M059J (cell line): ENCODE data around the gene SLC10A2. TPM values are rescaled to one million over a fixed set of nuclear protein-coding genes. Genes with fewer than 3 reads are reported as not detected.
A peak's percentile ranks its signal among the peaks of the same experiment; 100 is the strongest.
"Not testable (repeated sequence)": the region's sequence is repeated elsewhere in the genome, so short reads cannot be mapped to it uniquely, and the experiment has no call there.

Source experiments
- DNase-seq: peaks from one replicate; pipeline ENCODE4 v3.0.0-alpha.2; 2012; ENCODE audit warnings: low read depth
- total RNA-seq: library from RNA; depleted of rRNA; stranded (reverse); fragments of >200 nt; shearing (Covaris generic); gene quantifications from 2 replicates; pipeline ENCODE4 v1.2.3, GENCODE V29; 2014; rRNA removed

Gene SLC10A2, protein sequence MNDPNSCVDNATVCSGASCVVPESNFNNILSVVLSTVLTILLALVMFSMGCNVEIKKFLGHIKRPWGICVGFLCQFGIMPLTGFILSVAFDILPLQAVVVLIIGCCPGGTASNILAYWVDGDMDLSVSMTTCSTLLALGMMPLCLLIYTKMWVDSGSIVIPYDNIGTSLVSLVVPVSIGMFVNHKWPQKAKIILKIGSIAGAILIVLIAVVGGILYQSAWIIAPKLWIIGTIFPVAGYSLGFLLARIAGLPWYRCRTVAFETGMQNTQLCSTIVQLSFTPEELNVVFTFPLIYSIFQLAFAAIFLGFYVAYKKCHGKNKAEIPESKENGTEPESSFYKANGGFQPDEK
- total RNA-seq: not detected in 2 replicates

DNA sequence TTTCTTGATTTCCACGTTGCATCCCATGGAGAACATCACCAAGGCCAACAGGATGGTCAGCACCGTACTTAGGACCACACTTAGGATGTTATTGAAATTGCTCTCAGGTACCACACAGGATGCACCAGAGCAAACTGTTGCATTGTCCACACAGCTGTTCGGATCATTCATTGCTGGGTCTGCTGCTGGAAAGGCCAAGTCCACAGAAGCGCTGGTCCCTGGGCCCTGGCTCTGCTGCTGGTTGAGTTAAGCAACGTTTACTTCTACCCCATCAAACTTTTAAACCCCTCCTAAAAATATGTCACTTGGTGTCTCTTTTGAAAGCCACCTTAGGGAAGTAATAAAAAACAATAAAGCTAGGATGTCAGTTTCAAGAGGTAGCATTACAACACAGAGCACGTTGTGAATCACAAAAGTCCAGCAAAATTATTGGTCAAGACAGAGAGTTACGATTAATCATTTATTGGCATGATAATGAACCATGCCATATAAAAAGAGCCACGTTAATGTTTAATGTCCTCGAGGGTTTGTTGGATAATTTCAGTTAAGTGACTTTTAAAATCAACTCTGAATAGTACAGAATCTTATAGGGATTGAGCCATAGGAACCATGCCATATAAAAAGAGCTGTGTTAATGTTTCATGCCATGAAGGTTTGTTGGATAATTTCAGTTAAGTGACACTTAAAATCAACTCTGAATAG lies at the start of gene SLC10A2:
Gene SLC10A2 (minus strand): TSS at position 339 of the 702 bp plus-strand sequence. CDS start 168 bp downstream, at position 171.
- DNase-seq: no peak

DNA sequence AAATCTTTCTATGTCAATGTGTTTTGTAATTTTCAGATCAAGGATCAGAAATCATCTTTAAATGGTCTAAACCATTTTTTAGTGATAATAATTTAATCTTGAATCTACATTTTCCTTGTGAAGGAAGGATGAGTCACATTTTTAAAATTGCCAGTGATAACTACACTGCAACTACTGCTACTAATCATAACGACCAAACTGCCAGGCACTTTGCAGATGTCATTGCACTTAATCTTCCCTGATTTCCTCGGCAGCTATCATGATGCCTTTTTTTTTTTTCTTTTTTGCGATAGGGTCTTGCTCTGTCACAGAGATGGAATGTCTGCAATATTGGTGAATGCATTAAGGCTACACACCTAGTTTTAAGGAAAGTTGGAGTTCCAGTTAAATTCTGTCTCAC lies 41.4 kb upstream of the SLC10A2 start:
- no peak for DNase-seq

DNA sequence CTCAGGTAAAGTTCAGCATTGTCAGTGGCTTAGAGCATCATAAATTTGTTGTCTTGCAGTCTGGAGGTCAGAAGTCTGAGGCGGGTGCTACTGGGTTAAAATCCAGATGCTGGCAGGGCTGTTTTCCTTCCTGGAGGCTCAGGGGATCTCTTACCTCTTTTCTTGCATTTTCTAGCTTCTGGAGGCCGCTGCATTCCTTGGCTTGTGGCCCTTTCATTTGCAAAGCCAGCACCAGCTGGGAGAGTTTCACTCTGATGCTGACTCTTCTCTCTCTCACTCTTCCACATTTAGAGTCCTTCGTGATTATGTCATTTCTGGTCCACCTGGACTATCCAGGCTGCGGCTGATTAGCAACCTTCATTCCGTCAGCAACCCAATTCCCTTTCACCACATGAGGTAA lies 38.1 kb upstream of the SLC10A2 start:
- no peak for DNase-seq

DNA sequence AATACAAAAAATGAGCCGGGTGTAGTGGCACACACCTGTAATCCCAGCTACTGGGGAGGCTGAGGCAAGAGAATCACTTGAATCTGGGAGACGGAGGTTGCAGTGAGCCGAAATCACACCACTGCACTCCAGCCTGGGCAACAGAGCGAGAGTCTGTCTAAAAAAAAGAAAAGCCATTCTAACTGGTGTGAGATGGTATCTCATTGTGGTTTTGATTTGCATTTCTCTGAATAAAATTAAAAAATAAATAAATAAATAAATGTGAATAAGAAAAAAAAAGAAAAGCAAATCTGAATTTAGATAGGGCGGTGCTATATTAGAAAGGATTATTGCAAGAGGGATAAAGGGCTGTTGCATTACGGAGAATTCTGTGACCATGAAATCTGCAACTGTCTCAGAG lies 37.2 kb upstream of the SLC10A2 start:
- DNase-seq: peak; percentile 66

DNA sequence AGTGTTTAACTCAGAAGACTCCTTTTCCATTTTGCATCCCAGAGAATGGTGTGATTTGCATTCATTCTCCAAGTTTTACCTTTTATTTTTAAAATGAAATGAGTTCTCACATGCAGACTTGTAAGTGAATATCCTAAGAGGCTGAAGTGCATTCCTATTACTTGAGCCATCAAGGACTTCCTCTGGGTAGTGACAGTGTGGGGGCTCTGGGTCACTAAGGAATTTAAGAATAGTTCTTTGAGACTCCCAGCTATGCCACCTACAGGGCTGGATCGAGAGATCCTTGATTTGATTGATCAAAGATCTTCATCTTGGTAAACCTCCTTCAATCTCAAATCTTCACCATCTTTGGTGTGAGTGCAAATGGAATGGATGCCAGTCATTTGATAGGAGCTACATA lies 36.3 kb upstream of the SLC10A2 start:
- no peak for DNase-seq

DNA sequence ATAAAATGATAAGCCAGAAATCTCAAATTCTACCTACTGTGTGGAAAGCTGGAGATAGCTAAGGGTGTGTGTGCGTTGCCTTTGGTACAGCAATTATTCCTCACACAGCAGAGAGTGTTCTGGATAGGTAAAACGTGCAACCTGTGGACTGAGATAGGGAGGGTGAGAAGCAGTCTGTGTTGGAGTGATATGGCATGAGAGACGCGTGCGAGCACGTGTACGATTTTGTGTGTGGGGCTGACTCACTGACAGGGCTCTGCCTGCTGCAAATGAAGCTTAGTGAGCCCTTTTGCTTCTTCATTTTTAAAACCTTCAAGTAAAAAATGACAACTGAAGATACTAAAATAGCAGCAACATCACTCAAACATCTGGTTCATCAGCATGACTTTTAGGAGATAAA lies 35.7 kb upstream of the SLC10A2 start:
- no peak for DNase-seq

DNA sequence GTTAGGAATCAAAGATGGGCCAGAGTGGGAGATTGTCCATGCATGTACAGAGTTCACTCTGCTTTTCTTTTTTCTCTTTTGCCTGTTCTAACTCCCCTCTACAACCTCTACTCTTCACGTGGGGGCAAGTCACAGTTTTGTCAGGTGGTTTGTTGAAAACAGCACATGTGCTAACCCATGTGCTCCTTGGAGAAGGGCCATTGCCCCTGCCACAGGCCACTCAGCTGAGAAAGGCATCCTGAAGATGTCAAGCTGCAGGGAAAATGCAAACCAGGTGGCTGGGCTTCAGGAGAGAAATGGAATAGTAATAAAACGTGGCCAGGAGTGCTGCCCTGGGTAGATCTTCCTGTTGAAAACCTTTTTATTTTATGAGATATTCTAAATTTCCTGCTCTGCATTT lies 35.3 kb upstream of the SLC10A2 start:
- DNase-seq: no peak

DNA sequence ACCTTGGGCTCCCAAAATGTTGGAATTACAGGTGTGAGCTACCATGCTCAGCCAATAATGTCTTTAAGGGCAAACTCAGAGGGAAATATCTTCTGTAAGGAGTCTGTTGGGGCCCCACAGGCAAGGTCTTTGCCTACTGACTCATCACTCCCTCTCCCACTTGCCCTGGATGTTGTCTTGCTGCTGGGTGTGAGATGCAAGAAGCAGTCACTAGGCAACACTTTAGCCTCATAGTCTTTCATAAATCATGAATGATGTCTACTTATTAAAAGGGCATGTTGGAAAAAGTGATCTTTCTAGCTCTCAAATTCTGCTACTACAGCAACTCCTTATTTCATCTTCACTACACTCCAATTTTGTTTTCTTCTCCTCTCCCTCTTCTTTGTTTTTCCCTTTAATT lies 34.6 kb upstream of the SLC10A2 start:
- DNase-seq: no peak

DNA sequence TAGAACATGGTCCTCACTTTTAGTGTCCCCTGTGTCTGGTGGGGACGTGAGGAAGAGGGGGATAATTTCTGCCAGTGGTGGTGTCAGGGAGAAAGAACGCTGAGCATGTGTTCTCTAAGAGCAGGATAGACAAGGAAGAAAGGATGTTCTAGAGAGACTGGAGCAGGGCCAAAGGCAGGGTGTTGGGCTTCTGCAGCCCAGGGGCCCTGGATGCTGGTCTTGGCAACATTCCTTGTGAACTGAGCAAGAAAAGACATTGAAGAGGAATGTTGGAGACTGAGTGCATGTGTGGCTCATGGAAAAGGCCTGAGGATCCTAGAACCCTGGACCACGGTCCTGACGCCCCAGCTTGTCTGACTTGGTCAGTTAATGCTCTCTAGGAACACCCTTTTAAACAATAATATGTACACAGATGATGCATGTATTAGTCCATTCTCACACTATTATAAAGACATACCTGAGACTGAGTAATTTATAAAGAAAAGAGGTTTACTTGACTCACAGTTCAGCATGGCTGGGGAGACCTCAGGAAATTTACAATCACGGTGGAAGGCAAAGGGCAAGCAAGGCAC lies 33.6 kb upstream of the SLC10A2 start:
- DNase-seq: no peak

DNA sequence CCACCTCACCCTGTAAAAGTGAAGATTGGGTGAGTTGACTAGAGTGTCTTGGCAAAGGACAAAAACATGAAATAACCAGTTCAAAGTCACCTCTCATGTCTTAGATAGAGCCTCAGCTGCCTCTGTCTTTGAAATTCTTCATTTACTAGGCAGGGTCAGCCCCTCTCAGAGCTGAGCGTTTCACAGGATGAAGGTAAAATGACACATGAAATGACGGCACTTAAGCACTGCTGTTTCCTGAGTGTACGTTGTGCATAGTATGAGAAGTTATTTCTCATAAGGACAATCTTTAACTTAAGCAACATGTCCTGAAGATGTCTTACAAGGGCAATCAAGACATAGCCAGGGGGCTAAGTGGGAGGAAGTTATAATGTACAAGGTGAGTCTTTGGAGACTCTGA lies 32.3 kb upstream of the SLC10A2 start:
- DNase-seq: no peak

DNA sequence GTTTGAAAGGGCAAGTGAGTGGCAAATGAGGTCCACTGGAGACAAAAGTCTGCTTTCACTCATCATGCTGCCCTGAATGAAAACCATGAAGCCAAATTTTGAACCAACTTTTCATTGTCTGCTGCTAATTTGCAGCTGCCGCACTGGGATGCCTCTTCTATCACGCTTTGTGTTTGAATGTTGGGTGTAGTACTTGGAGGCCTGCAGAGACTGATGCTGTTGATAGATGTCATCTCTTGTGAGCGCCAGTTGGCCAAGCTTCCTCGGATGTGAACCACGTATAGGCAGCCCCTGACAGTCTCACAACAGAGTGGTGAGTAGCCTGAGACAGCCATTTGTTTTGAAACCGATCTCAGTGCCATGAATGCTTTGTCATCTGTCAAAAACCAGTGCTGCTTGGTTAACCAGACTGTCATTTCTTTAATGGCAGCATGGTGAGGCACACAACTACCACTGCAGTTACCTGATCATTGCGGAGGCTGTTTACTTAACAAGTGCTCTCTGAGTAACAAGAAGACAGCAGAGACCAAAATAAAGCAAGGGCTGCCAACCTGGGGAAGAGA lies 31.2 kb upstream of the SLC10A2 start:
- no peak for DNase-seq

DNA sequence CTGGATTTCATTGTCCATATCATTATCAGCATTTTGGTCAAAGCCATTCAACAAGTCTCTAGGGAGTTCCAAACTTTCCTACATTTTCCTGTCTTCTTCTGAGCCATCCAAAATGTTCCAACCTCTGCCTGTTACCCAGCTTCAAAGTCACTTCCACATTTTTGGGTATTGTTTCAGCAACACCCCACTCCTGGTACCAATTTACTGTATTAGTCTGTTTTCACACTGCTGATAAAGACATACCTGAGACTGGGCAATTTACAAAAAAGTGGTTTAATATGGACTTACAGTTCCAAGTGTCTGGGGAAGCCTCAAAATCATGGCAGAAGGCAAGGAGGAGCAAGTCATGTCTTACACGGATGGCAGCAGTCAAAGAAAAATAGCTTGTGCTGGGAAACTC lies 27.4 kb upstream of the SLC10A2 start:
- DNase-seq: not testable (repeated sequence)

DNA sequence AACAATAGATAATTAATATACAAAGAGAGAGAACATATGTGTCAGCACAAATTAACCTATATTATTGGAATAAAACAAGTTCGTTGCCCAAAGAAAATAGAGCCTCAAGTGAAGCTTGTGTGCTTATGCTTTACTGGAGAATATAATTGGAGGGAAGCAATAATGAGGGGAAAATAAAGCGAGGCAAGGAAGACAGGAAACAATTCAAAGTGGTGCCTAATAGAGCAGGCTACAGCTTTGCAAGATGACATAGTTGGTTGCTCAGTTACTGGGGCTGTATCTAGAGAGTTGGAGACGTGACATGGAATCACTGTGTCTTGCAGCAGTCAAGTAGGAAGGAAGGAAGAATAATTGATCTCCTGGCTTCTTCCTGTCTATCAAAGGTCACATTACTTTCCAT lies 21.1 kb upstream of the SLC10A2 start:
- DNase-seq: no peak

DNA sequence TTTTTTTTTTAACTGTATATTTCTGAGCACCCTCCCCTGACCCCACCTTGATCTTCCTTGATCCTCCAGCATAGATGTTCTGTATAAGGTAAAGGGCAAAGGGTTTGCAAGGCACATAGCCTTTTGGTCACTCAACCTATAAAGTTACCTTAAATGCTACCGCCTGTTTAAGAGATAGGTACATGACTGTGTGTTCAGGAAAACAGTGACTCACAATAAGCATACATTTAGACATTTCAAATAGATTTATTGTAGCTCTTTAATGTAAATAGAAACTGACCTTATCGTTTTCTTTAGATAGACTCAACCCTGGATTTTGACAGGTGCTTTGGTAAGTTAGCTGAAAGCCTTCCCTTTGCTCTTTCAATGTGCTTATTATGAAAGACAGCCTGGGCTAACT lies 15.2 kb upstream of the SLC10A2 start:
- DNase-seq: no peak

DNA sequence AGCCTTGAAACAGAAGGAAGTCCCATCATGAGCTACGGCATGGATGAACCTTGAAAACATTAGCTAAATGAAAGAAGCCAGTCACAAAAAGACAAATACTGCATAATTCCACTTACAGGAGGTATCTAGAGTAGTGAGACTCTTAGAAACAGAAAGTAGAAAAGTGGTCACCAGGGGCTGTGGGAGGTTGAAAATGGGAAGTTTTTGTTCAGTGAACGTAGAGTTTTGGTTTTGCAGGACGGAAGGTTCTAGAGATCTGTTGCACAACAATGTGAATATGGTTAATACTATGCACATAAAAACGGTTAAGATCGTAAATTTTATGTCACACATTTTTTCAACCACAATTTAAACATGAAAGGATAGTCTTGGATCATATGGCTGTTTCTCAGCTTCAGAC lies 11.9 kb upstream of the SLC10A2 start:
- DNase-seq: no peak

DNA sequence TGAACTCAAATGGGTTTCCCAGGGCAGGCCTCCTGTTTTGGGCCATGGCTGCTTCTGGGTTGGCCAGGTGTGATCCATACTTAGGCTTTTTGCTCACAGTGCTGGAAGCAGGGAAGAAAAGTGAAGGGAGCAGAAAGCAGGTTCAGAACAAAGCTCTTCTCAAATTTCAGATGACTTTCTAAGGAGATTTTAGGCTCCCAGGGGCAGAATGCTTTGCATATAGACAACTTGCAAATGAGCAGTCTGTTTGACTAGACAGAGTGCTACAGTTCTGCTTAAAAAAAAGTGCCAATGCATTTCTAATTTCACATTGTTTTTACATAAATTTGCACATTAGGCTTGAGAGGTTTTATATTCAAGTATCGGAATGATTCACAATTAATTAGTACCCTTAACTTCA lies 2.6 kb upstream of the SLC10A2 start:
- DNase-seq: no peak

DNA sequence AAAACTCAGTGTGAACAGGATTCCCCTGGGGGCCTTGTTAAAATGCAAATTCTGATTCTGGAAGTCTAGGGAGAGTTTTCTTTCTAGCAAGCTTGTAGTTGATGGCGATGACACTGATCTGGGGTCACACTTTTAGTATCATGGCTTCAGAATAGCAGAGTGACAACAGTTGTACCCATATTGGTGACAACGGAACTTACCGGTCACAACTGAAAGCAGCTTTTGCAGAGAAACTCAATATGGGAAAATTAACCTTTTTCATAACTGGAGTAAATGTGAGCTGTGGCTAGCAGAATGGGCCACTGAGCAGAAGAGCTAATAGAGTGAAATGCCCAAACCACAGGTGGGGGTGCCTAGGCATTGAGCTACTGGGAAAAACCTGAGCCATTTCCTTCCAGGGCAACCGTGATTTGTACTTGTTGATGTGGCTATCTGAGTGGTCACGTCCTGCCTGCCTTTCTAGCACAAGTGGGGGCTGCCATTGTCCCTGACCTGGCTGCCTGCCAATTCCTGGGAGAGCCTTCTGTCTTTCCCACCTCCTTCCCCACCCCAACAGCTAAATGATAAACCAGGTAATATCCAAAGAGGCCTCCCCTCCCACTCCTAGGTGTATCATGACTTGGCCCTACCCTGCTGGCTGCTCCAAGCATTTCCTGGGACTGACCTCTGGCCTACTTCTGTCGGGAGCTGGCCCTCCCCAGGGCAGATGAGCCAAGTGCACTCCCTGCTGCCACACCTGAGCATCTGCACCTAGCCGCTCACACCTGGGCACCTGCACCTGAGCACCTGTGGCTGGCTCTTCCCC lies 1.7 kb upstream of the SLC10A2 start:
- no peak for DNase-seq

DNA sequence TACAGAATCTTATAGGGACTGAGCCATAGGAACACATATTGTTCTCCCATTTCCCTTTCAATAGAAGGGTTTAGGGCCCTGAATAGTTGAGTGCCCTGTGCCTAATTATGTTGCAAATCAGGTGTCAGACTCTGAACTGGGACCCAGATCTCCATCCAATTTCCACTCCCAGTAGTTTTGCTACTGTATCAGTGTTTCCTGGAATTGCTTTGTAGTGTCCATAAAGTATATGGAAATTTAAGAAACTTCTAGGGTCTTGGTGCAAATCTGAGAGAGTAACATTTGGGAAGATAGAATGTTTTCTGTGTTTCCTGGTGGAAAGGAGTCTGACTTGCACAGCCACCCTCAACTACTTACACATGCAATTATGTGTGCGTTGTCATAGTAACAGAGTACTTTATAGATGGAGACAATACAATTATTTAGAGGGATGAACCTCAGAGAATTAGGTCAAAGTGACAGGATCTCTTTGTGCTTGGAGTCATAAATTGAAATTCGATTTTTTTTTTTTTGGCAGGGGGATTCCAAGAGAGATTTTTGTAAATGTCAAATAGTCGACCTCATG lies 646 bp upstream of the SLC10A2 start:
- no peak for DNase-seq

DNA sequence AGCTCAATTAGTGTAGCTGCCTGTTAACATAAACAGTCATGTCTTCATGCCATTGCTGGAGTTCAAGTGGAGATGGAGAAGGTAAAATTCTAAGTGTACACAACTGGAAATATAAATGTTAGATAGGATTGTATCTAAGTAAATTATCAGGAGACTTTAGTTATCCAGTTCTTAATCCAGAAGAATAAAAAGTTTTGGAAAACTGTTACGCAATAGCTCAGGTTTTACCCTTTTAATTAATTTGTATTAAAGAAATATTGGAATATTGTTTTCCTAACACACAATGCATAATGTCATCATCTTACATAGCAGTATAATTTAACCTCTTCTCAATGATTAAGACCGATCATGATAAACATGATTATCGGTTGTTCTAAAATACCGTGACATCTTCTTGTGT lies 2.8 kb downstream of the SLC10A2 start:
- DNase-seq: no peak

DNA sequence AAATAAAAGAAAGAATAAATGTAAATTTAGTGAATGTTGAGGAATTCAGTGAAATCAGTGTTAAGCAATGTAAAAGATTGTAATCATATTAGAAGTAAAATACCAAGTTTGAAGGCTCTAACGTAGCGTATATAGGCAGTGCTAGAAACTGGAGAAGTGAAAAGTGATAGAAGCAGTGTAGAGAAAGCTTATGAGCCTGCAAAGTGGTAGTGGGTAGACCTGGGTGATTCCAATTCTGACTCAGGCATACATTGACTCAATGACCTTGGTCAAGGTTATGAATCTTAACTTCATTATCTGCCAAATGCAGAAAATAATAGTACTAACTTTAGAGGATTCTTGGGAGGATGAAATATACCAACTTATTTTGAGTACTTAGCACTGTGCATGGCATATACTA lies 4.1 kb downstream of the SLC10A2 start:
- DNase-seq: no peak

DNA sequence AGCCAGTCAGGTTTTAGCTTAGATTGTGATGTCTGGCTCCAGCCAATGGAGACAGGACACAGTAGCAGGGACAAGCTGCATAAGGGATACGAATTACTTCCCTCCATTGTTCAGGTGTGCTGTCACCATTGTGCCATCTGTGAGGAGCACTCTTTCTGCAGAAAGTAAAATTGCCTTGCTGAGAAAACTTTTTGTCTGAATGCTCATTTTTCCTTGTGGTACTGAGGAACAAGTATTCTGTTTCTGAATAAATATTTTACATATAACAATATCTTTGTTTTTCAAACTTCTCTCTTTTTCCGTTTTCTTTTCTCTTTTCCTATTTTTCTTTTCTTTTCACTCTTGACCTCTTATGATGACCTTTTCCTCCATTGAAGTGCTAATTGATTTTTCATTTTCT lies 10.2 kb downstream of the SLC10A2 start:
- no peak for DNase-seq

DNA sequence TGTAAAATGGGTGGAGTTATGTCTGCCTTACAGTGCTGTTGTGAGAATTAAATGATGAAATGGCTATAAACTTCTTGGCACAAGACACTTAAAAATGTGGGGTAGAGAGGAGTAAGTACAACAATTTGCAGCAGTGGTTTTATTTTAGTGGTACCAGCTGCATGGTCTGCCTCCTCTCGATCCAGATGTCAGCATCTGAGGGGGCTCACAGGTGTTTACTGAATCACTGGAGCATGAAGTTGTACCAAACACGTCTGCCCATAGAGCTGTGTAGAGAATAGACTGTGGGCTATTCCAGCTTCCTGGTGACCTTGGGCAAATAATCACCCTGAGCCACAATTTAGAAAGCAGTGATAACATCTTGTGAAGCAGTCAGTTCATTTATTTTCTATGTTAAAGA lies 11.1 kb downstream of the SLC10A2 start:
- no peak for DNase-seq
